Measurements from ENCODE around the gene PARVB.

Gene PARVB

GRCh38 chr22:44146088-44146861 lies 122.2 kb downstream of the PARVB start:
- peaks cover 25% of the 10 kb centered on the region for H3K27me3 Mint-ChIP-seq (ENCODE audit: low read depth, poor library complexity)
- H3K27ac Mint-ChIP-seq: peak overlapping the region; percentile 52
- peak overlapping the region; percentile 68 for H3K4me3 Mint-ChIP-seq
- no peaks in the 10 kb centered on the region for H3K36me3 Mint-ChIP-seq (ENCODE audit: low read depth)
- H3K4me1 Mint-ChIP-seq: peaks cover 59% of the 10 kb centered on the region
- no peaks in the 10 kb centered on the region for H3K9me3 Mint-ChIP-seq
- no peak for TF ChIP-seq CTCF (IDR thresholded peaks at IDR 0.05)
- DNase-seq: no peak

- H3K36me3 Mint-ChIP-seq (ENCODE audit: low read depth): no peaks in the 10 kb centered on the region
- H3K27me3 Mint-ChIP-seq (ENCODE audit: low read depth, poor library complexity): peaks cover 25% of the 10 kb centered on the region
- H3K4me3 Mint-ChIP-seq: peak overlapping the region; percentile 49
- H3K4me1 Mint-ChIP-seq: peaks cover 59% of the 10 kb centered on the region
- TF ChIP-seq CTCF (IDR thresholded peaks at IDR 0.05): no peak
- DNase-seq: peak; percentile 36
- H3K27ac Mint-ChIP-seq: no peak overlapping the region
- H3K9me3 Mint-ChIP-seq: no peaks in the 10 kb centered on the region
These were observed 123.0 kb downstream of the PARVB start for GRCh38 chr22:44147008-44147645.

- Mint-ChIP-seq H3K4me3 (peak overlapping the region; percentile 65), H3K4me1 (peaks cover 55% of the 10 kb centered on the region), H3K27ac (no peak overlapping the region), H3K9me3 (no peaks in the 10 kb centered on the region), H3K36me3 (ENCODE audit: low read depth) (no peaks in the 10 kb centered on the region), H3K27me3 (ENCODE audit: low read depth, poor library complexity) (peaks cover 25% of the 10 kb centered on the region)
- TF ChIP-seq CTCF (IDR thresholded peaks at IDR 0.05): no peak
- peak; percentile 35 for DNase-seq
These were observed 123.9 kb downstream of the PARVB start for GRCh38 chr22:44147821-44148574.

GRCh38 chr22:44151676-44152075 lies 127.6 kb downstream of the PARVB start:
- Mint-ChIP-seq H3K27me3 (ENCODE audit: low read depth, poor library complexity) (peaks cover 23% of the 10 kb centered on the region), H3K9me3 (no peaks in the 10 kb centered on the region), H3K4me3 (no peak overlapping the region), H3K4me1 (peaks cover 21% of the 10 kb centered on the region), H3K36me3 (ENCODE audit: low read depth) (no peaks in the 10 kb centered on the region), H3K27ac (no peak overlapping the region)
- TF ChIP-seq CTCF (IDR thresholded peaks at IDR 0.05): no peak
- no peak for DNase-seq

GRCh38 chr22:44153710-44154109 lies 129.6 kb downstream of the PARVB start:
- no peak overlapping the region for H3K27ac Mint-ChIP-seq

More at GRCh38 chr22:44153710-44154109, 129.6 kb downstream of the PARVB start:
- no peak for DNase-seq
- Mint-ChIP-seq H3K9me3 (no peaks in the 10 kb centered on the region), H3K4me3 (no peak overlapping the region), H3K36me3 (ENCODE audit: low read depth) (peaks cover 5% of the 10 kb centered on the region), H3K27me3 (ENCODE audit: low read depth, poor library complexity) (peaks cover 6% of the 10 kb centered on the region), H3K4me1 (peaks cover 10% of the 10 kb centered on the region)
- TF ChIP-seq CTCF (IDR thresholded peaks at IDR 0.05): no peak
